GM21423 (cell line): ENCODE measurements around the gene SOS2.

Experiments used
- ATAC-seq: cut with Tn5 transposase; IDR thresholded peaks from one replicate; pipeline ENCODE4 v1.9.1; 2021; ENCODE audit warnings: mild to moderate bottlenecking, moderate library complexity; ENCODE audit not compliant: unreplicated experiment

Gene SOS2

GRCh38 chr14:50116966-50117365, 114.4 kb downstream of the SOS2 start:
- ATAC-seq: no peak

DNA sequence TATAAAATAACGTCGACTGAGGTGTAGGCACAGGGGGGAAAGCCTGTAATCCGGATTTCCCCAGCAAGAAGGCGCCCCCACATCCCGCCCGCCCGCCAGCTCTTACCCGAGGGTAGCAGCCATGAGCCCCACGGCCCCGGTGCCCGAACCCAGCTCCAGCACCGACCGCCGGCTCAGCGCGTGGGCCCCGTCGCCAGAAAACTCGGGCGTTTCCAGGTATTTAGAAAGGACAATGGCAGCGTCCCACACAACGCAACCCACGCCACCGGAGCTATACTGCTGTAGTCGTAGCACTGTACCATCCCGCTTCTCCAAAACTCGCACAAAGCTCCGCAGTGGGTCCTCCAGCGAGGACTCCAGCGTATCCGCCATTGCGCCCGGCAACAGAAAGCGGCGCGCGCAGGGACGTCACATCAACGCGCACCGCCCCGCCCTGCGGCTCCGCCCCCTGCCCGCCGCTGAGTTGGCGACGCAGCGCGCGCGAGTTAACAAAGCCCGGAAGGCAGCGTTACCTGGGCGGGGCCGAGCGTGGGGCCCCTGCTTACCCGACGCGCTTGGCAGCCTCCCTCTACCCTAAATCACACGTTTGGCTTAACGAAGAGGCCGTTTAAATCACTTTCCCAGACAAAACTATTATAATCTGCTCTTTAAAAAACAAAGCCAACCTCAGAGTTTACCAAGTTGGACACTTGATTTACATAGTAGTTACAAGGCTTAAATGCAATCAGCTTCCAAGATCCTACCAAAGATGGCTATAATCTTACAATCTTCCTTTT, 115.0 kb downstream of the SOS2 start, which contains the start of gene VCPKMT:
VCPKMT (minus strand) TSS at position 392 of the 776 bp plus-strand sequence; CDS start at position 372, 20 bp downstream.
- peak; percentile 98 for ATAC-seq

- no peak for ATAC-seq
These were observed 117.9 kb downstream of the SOS2 start for GRCh38 chr14:50113381-50114035.

DNA sequence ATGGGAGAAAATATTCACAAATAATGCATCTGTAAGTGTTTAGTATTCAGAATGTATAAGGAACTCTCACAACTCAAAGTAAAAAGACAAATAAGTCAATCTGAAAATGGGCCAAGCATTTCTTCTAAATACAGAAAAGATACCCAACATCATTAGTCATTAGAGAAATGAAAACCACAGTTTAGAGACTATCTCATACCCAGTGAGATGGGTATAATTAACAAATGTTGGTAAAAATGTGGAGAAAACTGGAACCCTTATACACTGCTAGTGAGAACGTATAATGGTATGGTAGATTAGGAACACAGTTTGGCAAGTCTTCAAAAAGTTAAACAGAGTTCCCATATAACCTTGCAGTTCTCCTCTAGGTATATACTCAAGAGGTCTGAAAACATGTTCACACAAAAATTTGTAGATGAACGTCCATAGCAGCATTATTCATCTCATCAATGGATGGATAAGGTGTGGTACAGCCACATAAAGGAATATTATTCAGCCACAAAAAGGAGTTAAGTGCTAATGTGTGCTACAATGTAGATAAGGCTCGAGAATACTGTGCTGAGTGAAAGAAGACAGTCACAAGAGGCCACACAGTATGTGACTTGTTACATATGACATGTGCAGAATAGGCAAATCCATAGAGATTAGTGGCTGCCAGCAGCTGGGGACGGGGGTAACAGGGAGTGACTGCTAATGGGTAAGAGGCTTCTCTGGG, 120.9 kb downstream of the SOS2 start:
- no peak for ATAC-seq

- ATAC-seq: no peak
These were observed 122.0 kb downstream of the SOS2 start for GRCh38 chr14:50109342-50109741.

- no peak for ATAC-seq
These were observed 123.5 kb downstream of the SOS2 start for GRCh38 chr14:50107850-50108249.

- no peak for ATAC-seq
These were observed 125.2 kb downstream of the SOS2 start for GRCh38 chr14:50106178-50106577.

DNA sequence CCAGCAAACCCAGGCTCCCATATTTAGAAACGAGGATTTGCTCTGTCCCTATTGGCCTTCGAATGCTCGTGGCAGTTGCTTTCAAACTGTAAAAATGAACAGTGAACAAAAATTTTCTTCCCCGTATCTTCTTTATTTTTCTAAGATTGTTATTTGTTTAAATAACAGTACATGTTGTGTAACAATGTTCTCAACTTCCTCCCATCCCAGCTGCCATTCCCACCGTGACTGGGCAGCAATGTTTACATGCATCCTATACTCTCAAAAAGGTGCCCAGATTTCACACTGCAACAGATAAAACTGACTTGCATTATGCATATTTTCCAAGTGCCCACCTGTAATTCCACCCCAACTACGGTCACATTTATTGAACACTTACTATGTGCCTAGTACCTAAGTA, 127.8 kb downstream of the SOS2 start:
- no peak for ATAC-seq

GRCh38 chr14:50101417-50101816, 130.0 kb downstream of the SOS2 start:
- ATAC-seq: no peak

DNA sequence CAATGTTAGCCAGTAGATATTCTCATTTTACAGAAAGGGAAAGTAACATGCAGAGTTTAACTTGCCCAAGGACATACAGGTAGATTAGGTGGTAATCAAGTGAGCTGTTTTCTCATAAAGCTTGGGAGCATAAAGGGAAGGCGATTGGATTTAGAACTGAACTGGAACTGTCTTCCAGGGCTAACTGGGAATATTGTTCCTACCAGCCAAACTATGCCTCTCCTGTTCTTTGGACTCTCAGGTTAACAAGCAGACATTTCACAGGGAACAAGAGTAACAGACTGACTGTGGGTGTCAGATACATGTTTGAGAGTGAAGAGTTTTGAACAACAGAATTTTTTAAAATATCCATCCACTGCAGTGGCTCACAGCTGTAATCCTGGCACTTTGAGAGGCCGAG, 130.6 kb downstream of the SOS2 start:
- ATAC-seq: no peak

DNA sequence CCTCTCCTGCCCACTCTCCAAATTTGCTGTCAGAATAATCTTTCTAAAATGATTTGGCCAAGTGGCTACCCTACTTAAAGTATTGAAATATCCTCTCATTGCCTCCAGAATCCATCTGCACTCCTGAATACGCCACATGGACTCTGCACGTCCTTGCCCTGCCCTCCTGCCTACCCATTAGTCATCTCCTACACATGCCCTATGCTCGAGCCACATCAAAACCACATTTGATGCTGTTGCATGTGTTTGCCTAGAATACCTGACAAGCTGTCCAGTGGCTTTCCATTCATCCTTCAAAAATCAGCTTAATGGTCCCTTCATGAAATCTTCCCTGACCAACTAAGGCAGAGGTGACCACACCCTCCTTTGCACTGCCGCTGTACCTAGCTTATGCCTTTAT, 132.0 kb downstream of the SOS2 start:
- ATAC-seq: no peak

GRCh38 chr14:50095895-50096294, 135.5 kb downstream of the SOS2 start:
- no peak for ATAC-seq

GRCh38 chr14:50094056-50094755, 137.2 kb downstream of the SOS2 start:
- ATAC-seq: no peak

GRCh38 chr14:50093496-50093895, 137.9 kb downstream of the SOS2 start:
- ATAC-seq: no peak

- ATAC-seq: no peak
These were observed 139.3 kb downstream of the SOS2 start for GRCh38 chr14:50092006-50092555.

DNA sequence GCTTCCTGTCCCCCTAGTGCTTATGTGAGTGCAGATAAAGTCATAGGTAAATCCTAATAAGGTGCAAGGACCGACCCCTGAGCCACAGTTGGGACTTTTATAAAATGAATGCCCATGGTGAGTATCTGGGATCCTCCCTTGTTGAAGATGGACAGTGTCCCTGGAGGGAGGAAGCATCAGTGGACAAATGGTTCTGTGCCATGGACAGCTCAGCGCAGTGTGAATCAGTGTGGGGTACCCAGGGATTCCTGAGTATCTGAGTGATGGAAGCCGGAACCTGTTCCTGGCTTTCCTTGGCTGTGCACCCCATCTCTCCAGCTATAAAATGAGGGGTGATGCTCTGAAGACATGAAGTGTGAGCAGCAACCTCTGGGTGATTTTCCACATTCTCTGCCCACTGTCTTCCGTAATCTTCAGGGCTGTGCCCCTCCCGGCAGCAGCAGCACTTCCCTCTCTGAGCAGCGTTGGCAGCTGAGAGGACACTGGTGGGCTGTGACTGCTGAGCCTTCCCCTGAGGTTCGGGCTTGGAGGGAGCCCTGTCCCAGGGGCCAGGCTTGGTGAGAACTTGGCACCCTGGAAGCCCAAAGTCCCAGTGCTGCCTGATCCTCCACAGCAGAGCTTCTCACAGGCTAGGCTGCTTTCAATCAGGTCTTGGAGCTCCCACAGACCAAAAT, 140.0 kb downstream of the SOS2 start:
- no peak for ATAC-seq

DNA sequence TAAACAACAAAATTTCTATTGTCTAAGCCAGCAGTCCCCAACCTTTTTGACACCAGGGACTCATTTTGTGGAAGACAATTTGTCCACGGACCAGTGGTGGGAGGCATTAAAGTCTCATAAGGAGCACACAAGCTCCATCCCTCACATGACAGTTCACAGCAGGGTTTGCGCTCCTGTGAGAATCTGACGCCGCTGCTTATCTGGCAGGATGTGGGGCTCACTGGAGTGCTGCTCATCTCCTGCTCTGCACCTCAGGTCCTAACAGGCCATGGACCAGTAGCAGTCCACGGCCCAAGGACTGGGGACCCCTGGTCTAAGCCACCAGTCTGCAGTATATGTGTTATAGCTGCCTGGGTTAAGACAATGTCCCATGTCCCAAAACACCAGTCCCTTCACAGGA, 142.2 kb downstream of the SOS2 start:
- no peak for ATAC-seq

GRCh38 chr14:50088731-50089130, 142.6 kb downstream of the SOS2 start:
- ATAC-seq: no peak

DNA sequence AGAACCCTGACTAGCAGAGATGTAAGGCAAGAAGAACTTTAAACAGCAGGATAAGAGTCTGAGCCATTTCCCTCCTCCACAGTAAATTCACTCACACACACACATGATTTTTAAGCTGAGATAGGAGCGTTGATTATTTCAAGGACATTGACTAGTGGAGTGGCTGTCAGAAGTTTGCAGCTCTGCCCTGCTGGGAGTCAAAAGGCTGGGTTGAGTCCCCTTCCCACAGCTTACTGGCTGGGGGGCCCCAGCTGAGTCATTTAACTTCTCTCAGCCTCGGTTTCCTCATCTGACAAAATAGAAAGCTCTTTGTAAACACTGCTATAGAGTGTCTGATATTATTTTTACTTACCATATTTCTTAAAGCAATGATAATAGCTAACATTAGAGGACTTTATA, 143.3 kb downstream of the SOS2 start:
- no peak for ATAC-seq

GRCh38 chr14:50087341-50088116, 143.8 kb downstream of the SOS2 start:
- ATAC-seq: no peak
